A549 (cell line): Measurements from ENCODE around the gene AQP5. TPM values are rescaled to one million over a fixed set of nuclear protein-coding genes. Genes with fewer than 3 reads are reported as not detected.

Experiments
- ATAC-seq, 2 experiments: fragments of 200-7000 bp in 1 of 2; fragments of >200 bp in 1 of 2; cut with Nextera tagmentation in 1 of 2; cut with Tn5 transposase in 1 of 2; 3 replicates each; pipeline versions ENCODE4 v1.8.0 to v1.9.1; 2018 to 2020; ENCODE audit warnings: mild to moderate bottlenecking in 1 of 2, moderate library complexity in 1 of 2
- CTCF ChIA-PET: fragments of 300-600 bp; sonication (Branson Sonifier 250); formaldehyde crosslinking; extraction: SDS; loops from one replicate; lab custom pipeline; 2021; ENCODE audit warnings: antibody characterized with exemption, inconsistent platforms; lab: Yijun Ruan, JAX
- POLR2A ChIA-PET: fragments of 350-600 bp; formaldehyde crosslinking; extraction: SDS; loops from one replicate; lab custom pipeline; 2021; ENCODE audit warnings: antibody characterized with exemption, inconsistent platforms; lab: Yijun Ruan, JAX
- DNase-seq, 2 experiments: peaks; one replicate each; pipeline versions ENCODE4 v3.0.0 to v3.0.0-alpha.2; 2011 to 2016; ENCODE audit warnings: low read depth in 1 of 2, low spot score in 1 of 2
- FAIRE-seq: peaks from 2 replicates; lab custom pipeline; 2011; peaks lifted over from hg19 to GRCh38; lab: Jason Lieb, UNC
- H3K27ac ChIP-seq, 2 experiments: fragments of >200 bp; sonication (Bioruptor Twin); formaldehyde crosslinking; 3 replicates each; pipeline ENCODE4 v1.5.1; 2016 to 2017
- H3K4me1 ChIP-seq: fragments of >200 bp; sonication (Bioruptor Twin); formaldehyde crosslinking; 3 replicates; pipeline ENCODE4 v1.6.1; 2016
- H3K4me2 ChIP-seq: fragments of >200 bp; sonication (Bioruptor Twin); formaldehyde crosslinking; 3 replicates; pipeline ENCODE4 v1.6.1; 2016
- H3K4me3 ChIP-seq: fragments of >200 bp; sonication (Bioruptor Twin); formaldehyde crosslinking; 3 replicates; pipeline ENCODE4 v1.5.1; 2016
- H3K9me3 ChIP-seq: fragments of >200 bp; sonication (Bioruptor Twin); formaldehyde crosslinking; 3 replicates; pipeline ENCODE4 v1.6.1; 2016
- BHLHE40 ChIP-seq: IDR thresholded peaks from 2 replicates; pipeline ENCODE4 v1.6.1; 2012; ENCODE audit warnings: low read depth, low read length, inconsistent platforms
- CBX2 ChIP-seq: fragments of 200-600 bp; sonication (generic); IDR thresholded peaks from 2 replicates; pipeline ENCODE4 v1.6.1; 2016; ENCODE audit warnings: low read depth, mild to moderate bottlenecking, borderline replicate concordance
- CEBPB ChIP-seq, 2 experiments: fragments of >200 bp in 1 of 2; sonication (Bioruptor Twin) in 1 of 2; formaldehyde crosslinking in 1 of 2; IDR thresholded peaks; 2 replicates each; pipeline ENCODE4 v1.6.1; 2012 to 2016
- CHD4 ChIP-seq: fragments of 200-600 bp; sonication (generic); IDR thresholded peaks from 2 replicates; pipeline ENCODE4 v1.6.1; 2016; ENCODE audit warnings: antibody characterized with exemption, mild to moderate bottlenecking, borderline replicate concordance
- EHMT2 ChIP-seq: fragments of 200-600 bp; sonication (generic); IDR thresholded peaks from 2 replicates; pipeline ENCODE4 v1.6.1; 2016; ENCODE audit warnings: antibody characterized with exemption, low read depth, mild to moderate bottlenecking, moderate library complexity
- HDAC2 ChIP-seq: fragments of 200-600 bp; sonication (generic); IDR thresholded peaks from 2 replicates; pipeline ENCODE4 v1.6.1; 2016
- HEYL ChIP-seq: fragments of 250-450 bp; sonication (Bioruptor Pico); IDR thresholded peaks from 2 replicates; pipeline ENCODE4 v1.8.0; 2021; ENCODE audit warnings: mild to moderate bottlenecking, moderate library complexity
- HOXB5 ChIP-seq: fragments of 250-450 bp; sonication (Bioruptor Pico); IDR thresholded peaks from 2 replicates; pipeline ENCODE4 v1.5.0; 2020; ENCODE audit warnings: mild to moderate bottlenecking, moderate library complexity
- JUN ChIP-seq, 2 experiments: fragments of >200 bp; sonication (Bioruptor Twin); formaldehyde crosslinking; IDR thresholded peaks; 2 replicates in 1 of 2; 3 replicates in 1 of 2; pipeline ENCODE4 v1.6.1; 2016 to 2017
- MAFK ChIP-seq: fragments of 450-650 bp; IDR thresholded peaks from 2 replicates; pipeline ENCODE4 v1.6.1; 2014; ENCODE audit not compliant: partially characterized antibody
- MAZ ChIP-seq: fragments of 150-350 bp; IDR thresholded peaks from 2 replicates; pipeline ENCODE4 v1.6.1; 2014; ENCODE audit warnings: antibody characterized with exemption, low read depth, low read length, borderline replicate concordance
- NPAS2 ChIP-seq: fragments of 250-450 bp; sonication (Bioruptor Pico); IDR thresholded peaks from 2 replicates; pipeline ENCODE4 v1.8.0; 2022; ENCODE audit warnings: mild to moderate bottlenecking, moderate library complexity, borderline replicate concordance
- RARB ChIP-seq: fragments of 250-450 bp; sonication (Bioruptor Pico); IDR thresholded peaks from 2 replicates; pipeline ENCODE4 v1.8.0; 2021; ENCODE audit warnings: mild to moderate bottlenecking, moderate library complexity
- TFCP2L1 ChIP-seq: fragments of 250-450 bp; sonication (Bioruptor Pico); IDR thresholded peaks from 2 replicates; pipeline ENCODE4 v1.5.0; 2021; ENCODE audit warnings: mild to moderate bottlenecking
- ZFP36 ChIP-seq: fragments of 450-650 bp; IDR thresholded peaks from 2 replicates; pipeline ENCODE4 v1.6.1; 2014; ENCODE audit warnings: borderline replicate concordance; ENCODE audit not compliant: partially characterized antibody
- ZNF302 ChIP-seq: fragments of 250-450 bp; sonication (Bioruptor Pico); IDR thresholded peaks from 2 replicates; pipeline ENCODE4 v1.9.0; 2021; ENCODE audit warnings: inconsistent platforms, mild to moderate bottlenecking, moderate library complexity
- WGBS: methylation state at CpG from one replicate; pipeline ENCODE4 v1.1.6; 2017; ENCODE audit errors: missing lambda C conversion rate; 5-methylcytosine and 5-hydroxymethylcytosine counted together
- polyA plus RNA-seq, 4 experiments: library from polyadenylated mRNA; depleted of rRNA in 3 of 4; stranded (reverse); fragments of >200 nt; fragmentation: RNase III in 1 of 4; extraction: RNeasy Plus Mini Kit Qiagen cat#74134 plus additional on column Dnase treatment in 1 of 4; gene quantifications; 2 replicates in 3 of 4; 3 replicates in 1 of 4; pipeline ENCODE4 v1.2.3, GENCODE V29; 2011 to 2017
- TF ChIP-seq, protein P1 (sequence below): IDR thresholded peaks from 2 replicates; pipeline ENCODE4 v1.6.1; 2012; ENCODE audit warnings: low read depth, borderline replicate concordance
- TF ChIP-seq, protein P2 (sequence below): fragments of >200 bp; sonication (Bioruptor Twin); formaldehyde crosslinking; IDR thresholded peaks from 3 replicates; pipeline ENCODE4 v1.6.1; 2016
- TF ChIP-seq, protein P3 (sequence below): fragments of >200 bp; sonication (Bioruptor Twin); formaldehyde crosslinking; IDR thresholded peaks from 2 replicates; pipeline ENCODE4 v1.6.1; 2016
- TF ChIP-seq, protein P4 (sequence below): fragments of 250-450 bp; sonication (Bioruptor Pico); IDR thresholded peaks from 2 replicates; pipeline ENCODE4 v1.5.0; 2021; ENCODE audit warnings: mild to moderate bottlenecking, moderate library complexity, borderline replicate concordance
- TF ChIP-seq, protein P5 (sequence below): IDR thresholded peaks from 2 replicates; pipeline ENCODE4 v1.6.1; 2012

The AQP5 gene
- polyA plus RNA-seq, 2 of the 4 experiments (the other 2 are of a cell fraction) = not detected

DNA sequence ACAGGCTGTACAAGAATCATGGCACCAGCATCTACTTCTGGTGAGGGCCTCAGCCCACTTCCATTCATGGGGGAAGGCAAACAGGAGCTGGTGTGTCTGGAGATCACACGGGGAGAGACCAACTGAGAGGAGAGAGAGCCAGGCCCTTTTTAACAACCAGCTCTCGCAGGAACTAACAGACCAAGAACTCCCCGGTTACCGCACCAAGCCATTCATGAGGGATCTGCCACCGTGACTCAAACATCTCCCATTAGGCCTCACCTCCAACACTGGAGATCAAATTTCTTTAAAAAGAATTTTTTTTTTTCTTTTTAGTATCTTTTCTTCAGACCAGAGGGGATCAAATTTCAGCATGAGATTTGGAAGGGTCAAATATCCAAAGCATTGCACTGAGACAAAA lies 27.9 kb upstream of the AQP5 start:
- POLR2A ChIA-PET = no interaction called here
- no peak for ATAC-seq
- CTCF ChIA-PET = interaction anchor here (0.6 to 5.9 kb wide), 7 partner anchors 8 to 1935 kb away, joined by 3 to 45 read pairs (median 6); no protein-coding TSS in a partner anchor
- Histone ChIP-seq H3K4me3 (no peak overlapping the region), H3K4me1 (peaks cover 7% of the 10 kb centered on the region; the same call in 2 of the 3 replicates)
- 85% methylated on average over 5 of the region's 5 CpGs for WGBS
- TF ChIP-seq, protein P1, sequence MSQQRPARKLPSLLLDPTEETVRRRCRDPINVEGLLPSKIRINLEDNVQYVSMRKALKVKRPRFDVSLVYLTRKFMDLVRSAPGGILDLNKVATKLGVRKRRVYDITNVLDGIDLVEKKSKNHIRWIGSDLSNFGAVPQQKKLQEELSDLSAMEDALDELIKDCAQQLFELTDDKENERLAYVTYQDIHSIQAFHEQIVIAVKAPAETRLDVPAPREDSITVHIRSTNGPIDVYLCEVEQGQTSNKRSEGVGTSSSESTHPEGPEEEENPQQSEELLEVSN = no peak
- no peak for TF ChIP-seq ZFP36
- TF ChIP-seq HOXB5 (CRISPR knock-in tag) = no peak
- no peak for TF ChIP-seq EHMT2
- TF ChIP-seq ZNF302 (CRISPR knock-in tag) = no peak
- TF ChIP-seq, protein P2, sequence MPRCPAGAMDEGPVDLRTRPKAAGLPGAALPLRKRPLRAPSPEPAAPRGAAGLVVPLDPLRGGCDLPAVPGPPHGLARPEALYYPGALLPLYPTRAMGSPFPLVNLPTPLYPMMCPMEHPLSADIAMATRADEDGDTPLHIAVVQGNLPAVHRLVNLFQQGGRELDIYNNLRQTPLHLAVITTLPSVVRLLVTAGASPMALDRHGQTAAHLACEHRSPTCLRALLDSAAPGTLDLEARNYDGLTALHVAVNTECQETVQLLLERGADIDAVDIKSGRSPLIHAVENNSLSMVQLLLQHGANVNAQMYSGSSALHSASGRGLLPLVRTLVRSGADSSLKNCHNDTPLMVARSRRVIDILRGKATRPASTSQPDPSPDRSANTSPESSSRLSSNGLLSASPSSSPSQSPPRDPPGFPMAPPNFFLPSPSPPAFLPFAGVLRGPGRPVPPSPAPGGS = no peak
- TF ChIP-seq, protein P3, sequence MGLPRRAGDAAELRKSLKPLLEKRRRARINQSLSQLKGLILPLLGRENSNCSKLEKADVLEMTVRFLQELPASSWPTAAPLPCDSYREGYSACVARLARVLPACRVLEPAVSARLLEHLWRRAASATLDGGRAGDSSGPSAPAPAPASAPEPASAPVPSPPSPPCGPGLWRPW = no peak
- TF ChIP-seq HDAC2 = no peak
- TF ChIP-seq RARB (CRISPR knock-in tag) = no peak
- TF ChIP-seq JUN (IDR thresholded peaks at IDR 0.05) = no peak
- TF ChIP-seq, all 56 proteins: peak for 0
- FAIRE-seq (no peak), DNase-seq (no peak)
- Histone ChIP-seq H3K9me3 (no peaks in the 10 kb centered on the region), H3K27ac (no peak overlapping the region), H3K4me2 (no peak overlapping the region)

DNA sequence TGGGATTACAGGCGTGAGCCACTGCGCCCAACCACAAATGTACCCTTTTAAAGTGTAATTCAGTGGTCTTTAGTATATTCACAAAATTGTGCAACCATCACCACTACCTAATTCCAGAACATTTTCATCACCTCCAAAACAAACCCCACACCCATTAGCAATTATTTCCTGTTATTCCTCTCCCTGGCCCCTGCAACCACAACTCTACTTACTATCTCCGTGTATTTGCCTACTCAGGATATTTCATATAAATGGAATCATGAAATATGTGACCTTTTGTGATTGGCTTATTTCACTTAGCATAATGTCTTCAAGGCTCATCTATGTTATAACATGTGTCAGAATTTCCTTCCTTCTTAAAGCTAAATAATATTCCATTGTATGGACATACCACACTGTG lies 27.2 kb upstream of the AQP5 start:
- FAIRE-seq (no peak), DNase-seq (no peak), ATAC-seq (no peak)
- no peak overlapping the region for H3K4me3 ChIP-seq
- TF ChIP-seq MAFK (peak; percentile 26), BHLHE40 (no peak)
- 91% methylated on average over 3 of the region's 3 CpGs for WGBS
- CTCF ChIA-PET = interaction anchor here (5.9 kb wide), 1 partner anchor 11 kb away, joined by 45 read pairs; no protein-coding TSS in a partner anchor
- H3K4me1 ChIP-seq = peaks cover 7% of the 10 kb centered on the region; the same call in 2 of the 3 replicates
- H3K4me2 ChIP-seq = no peak overlapping the region
- no peaks in the 10 kb centered on the region for H3K9me3 ChIP-seq
- no peak overlapping the region for H3K27ac ChIP-seq
- POLR2A ChIA-PET = no interaction called here

DNA sequence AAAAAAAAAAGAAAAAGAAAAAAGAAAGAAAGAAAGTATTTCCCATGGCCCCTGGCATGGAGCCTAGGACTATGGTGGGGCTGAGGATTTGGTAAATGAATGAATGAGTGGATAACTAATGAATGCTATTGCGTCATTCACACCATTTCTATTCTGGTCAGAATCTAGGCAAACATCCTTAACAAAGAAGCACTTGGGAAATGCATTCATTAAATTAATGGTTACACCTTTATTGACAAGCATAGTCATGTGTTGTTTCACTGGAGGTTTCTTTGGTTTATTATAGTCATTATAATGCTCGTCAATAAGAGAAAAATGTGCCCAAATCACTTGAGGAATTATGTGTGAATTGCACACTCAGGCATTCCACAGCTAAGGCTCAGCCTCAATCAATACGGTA lies 24.7 kb upstream of the AQP5 start:
- CTCF ChIA-PET = interaction anchor here (1.7 to 2.7 kb wide), 4 partner anchors 8 to 133 kb away, joined by 4 to 18 read pairs (median 10); no protein-coding TSS in a partner anchor
- Histone ChIP-seq H3K4me1 (no peaks in the 10 kb centered on the region), H3K4me3 (no peak overlapping the region), H3K4me2 (no peak overlapping the region), H3K9me3 (no peaks in the 10 kb centered on the region), H3K27ac (no peak overlapping the region)
- DNase-seq (no peak), ATAC-seq (no peak), FAIRE-seq (no peak)
- WGBS = 64% methylated on average over 3 of the region's 3 CpGs
- POLR2A ChIA-PET = no interaction called here
- TF ChIP-seq CHD4 = no peak
- peak in 1 of 2 experiments; percentile 48; a peak in 1 of 4 replicates for TF ChIP-seq CEBPB (IDR thresholded peaks at IDR 0.05)

DNA sequence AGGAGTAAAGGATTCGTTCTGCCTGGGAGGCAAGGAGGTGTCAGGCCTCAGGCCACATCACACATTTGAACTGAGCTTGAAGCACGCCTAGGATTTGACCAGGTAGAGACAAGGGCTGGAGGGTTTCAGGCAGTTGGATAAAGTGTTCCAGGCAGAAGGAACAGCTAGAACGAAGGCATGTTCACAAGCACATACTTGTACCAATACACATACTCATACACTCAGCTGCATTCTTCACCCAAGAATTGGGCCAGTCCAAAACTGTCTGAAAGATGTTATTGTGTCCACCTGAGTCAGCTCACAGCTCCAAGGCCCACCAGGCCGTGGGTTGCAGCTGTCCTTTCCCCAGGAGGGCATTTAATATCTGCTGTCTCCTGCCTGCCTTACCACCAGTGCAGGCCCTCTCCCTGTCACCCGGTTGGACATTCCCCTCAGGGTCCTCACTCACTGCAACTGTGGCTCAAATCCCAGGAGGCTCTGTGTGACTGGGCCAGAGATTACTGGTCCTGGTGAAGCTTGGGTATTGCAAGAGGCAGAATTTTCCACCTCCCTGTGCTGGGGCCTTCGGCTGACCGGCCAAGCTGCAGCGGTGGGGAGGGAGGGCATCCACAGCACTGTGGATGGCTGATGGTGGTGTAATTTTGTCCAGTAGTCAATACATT lies 23.9 kb upstream of the AQP5 start:
- ChIA-PET POLR2A (no interaction called here), CTCF (interaction anchor here (0.6 to 2.7 kb wide), 4 partner anchors 8 to 111 kb away, joined by 4 to 18 read pairs (median 10); no protein-coding TSS in a partner anchor)
- FAIRE-seq = no peak
- ATAC-seq = peak; percentile 10 to 37; a peak in 3 of 6 replicates
- Histone ChIP-seq H3K9me3 (no peaks in the 10 kb centered on the region), H3K4me3 (no peak overlapping the region), H3K27ac (no peak overlapping the region), H3K4me1 (no peaks in the 10 kb centered on the region), H3K4me2 (no peak overlapping the region)
- DNase-seq = no peak
- WGBS = 76% methylated on average over 8 of the region's 8 CpGs
- TF ChIP-seq, protein P4, sequence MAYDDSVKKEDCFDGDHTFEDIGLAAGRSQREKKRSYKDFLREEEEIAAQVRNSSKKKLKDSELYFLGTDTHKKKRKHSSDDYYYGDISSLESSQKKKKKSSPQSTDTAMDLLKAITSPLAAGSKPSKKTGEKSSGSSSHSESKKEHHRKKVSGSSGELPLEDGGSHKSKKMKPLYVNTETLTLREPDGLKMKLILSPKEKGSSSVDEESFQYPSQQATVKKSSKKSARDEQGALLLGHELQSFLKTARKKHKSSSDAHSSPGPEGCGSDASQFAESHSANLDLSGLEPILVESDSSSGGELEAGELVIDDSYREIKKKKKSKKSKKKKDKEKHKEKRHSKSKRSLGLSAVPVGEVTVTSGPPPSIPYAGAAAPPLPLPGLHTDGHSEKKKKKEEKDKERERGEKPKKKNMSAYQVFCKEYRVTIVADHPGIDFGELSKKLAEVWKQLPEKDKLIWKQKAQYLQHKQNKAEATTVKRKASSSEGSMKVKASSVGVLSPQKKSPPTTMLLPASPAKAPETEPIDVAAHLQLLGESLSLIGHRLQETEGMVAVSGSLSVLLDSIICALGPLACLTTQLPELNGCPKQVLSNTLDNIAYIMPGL (CRISPR knock-in tag) = no peak
- TF ChIP-seq, protein P1 = no peak
- no peak for TF ChIP-seq HDAC2
- no peak for TF ChIP-seq NPAS2 (CRISPR knock-in tag)
- TF ChIP-seq EHMT2 = no peak
- no peak for TF ChIP-seq HOXB5 (CRISPR knock-in tag)
- no peak for TF ChIP-seq TFCP2L1
- TF ChIP-seq CBX2 = no peak
- no peak for TF ChIP-seq CEBPB (IDR thresholded peaks at IDR 0.05)
- no peak for TF ChIP-seq MAZ
- no peak for TF ChIP-seq HEYL
- TF ChIP-seq, protein P5, sequence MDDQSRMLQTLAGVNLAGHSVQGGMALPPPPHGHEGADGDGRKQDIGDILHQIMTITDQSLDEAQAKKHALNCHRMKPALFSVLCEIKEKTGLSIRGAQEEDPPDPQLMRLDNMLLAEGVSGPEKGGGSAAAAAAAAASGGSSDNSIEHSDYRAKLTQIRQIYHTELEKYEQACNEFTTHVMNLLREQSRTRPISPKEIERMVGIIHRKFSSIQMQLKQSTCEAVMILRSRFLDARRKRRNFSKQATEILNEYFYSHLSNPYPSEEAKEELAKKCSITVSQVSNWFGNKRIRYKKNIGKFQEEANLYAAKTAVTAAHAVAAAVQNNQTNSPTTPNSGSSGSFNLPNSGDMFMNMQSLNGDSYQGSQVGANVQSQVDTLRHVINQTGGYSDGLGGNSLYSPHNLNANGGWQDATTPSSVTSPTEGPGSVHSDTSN = no peak
- TF ChIP-seq, protein P3 = no peak
